GM19372 (cell line): Measurements from ENCODE around the gene TPM4.
A peak's percentile ranks its signal among the peaks of the same experiment; 100 is the strongest.
"Not testable (repeated sequence)": the region's sequence is repeated elsewhere in the genome, so short reads cannot be mapped to it uniquely, and the experiment has no call there.

Experiments used
- ATAC-seq: cut with Tn5 transposase; IDR thresholded peaks from one replicate; pipeline ENCODE4 v1.9.1; 2021; ENCODE audit warnings: mild to moderate bottlenecking, low read depth, moderate library complexity; ENCODE audit not compliant: unreplicated experiment

TPM4 gene

DNA sequence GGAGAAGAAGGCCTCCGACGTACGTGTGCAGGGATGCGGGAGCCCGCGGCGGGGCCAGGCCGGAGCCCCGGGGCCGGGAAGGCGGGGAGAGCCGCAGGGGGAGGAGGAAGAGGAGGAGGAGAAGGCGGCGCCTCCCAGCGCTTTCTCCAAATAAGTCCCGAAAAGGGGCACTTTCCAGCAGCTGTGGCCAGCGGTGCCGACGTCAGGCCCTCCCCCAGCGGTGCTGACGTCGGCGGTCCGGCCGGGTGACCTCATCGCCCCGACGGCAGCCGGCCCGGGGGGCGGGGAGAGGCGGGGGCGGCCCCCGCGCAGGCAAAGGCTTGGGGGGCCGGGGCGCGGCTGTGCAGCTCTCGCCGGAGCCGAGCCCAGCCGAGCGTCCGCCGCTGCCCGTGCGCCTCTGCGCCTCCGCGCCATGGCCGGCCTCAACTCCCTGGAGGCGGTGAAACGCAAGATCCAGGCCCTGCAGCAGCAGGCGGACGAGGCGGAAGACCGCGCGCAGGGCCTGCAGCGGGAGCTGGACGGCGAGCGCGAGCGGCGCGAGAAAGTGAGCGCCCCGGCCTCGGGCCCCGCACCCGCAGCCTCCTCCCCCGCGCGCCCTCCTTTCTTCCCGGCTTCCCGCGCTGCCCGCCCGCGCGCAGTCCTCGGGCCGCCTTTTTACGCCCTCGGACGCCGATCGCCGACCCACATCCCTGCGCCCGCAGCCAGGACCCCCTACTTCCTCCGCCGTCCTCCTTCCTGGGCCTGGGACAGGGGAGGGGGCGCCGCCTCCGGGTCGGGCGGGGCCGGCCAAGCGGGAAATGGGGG, at the start of gene TPM4:
Gene TPM4, plus strand, starts transcription at position 342 of the 804 bp plus-strand sequence. Its CDS starts 71 bp downstream, at position 413.
- peak; percentile 63 for ATAC-seq

- no peak for ATAC-seq
Observed at GRCh38 chr19:16026756-16027155, 49.5 kb upstream of the TPM4 start.

- ATAC-seq = no peak
Observed at GRCh38 chr19:16027528-16027927, 48.8 kb upstream of the TPM4 start.

- ATAC-seq = not testable (repeated sequence)
Observed at GRCh38 chr19:16030155-16030554, 46.1 kb upstream of the TPM4 start.

DNA sequence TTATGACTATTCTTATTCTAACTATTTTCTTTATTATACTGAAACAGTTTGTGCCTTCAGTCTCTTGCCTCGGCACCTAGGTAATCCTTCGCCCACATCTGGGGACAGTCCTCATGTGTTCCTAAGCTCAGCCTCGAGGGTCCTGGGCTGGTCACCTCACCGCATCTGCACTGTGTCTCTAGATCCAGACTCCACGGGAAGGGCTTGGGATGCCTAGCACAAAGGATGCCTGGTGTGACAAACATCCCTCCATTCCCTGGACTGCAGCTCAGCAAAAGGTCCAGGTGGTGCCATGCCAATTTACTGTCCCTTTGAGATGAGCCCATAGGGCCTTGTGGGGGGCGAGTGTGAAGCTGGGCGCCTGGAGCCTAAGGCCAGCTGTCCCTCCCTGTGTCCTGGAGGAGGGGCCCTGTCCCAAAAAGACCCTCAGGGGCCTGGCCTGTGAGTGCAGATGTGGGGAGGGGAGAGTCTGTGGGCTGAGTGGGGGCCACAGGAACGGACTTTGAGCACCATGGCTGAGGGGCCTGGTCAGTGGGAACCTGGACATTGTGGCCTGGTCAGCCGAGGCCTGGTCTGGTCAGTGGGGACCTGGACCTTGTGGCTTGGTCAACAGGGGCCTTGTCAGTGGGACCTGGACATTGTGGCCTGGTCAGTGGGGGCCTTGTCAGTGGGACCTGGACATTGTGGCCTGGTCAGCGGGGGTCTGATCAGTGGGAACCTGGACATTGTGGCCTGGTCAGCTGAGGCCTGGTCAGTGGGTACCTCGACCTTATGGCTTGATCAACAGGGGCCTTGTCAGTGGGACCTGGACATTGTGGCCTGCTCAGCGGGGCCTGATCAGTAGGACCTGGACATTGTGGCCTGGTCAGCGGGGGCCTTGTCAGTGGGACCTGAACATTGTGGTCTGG, 45.1 kb upstream of the TPM4 start:
- no peak for ATAC-seq

- no peak for ATAC-seq
Observed at GRCh38 chr19:16031872-16032200, 44.5 kb upstream of the TPM4 start.

DNA sequence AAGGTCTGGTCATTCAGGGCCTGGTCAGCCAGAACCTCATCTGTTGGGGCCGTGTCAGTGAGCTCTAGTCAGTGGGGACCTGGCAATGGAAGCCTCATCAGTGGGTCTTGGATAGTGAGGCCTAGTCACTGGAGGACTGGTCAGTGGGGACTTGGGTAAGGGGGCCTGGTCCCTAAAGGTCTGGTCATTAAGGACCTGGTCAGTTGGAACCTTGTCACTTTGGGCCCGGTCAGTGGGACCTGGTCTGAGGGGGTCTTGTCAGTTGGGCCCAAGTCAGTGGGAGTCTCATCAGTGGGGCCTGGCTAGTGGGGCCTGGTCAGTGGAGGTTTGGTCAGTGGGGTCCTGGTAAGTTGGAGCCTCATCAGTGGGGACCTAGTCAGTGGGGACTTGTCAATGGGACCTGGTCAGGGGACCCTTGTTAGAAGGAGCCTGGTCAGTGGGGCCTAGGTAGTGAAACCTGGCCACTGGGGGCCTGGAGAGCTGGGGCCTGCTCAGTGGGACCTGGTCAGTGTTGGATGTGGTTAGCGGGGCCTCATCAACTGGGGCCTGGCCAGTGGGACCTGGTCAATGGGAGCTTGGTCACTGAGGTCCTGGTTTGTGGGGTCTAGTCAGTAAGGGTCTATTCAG, 43.7 kb upstream of the TPM4 start:
- ATAC-seq = no peak

DNA sequence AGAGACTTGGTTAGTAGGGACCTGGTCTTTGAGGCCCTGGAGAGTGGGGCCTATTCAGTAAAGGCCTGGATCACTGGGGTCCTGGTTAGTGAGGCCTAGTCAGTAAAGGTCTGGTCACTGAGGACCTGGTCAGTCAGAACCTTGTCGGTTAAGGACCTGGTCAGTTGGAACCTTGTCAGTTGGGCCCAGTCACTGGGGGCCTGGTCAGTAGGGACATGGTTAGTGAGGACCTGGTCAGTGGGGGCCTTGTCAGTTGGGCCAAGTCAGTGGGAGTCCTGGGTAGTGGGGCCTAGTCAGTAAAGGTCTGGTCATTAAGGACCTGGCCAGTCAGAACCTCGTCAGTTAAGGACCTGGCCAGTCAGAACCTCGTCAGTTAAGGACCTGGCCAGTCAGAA, 43.2 kb upstream of the TPM4 start:
- ATAC-seq = no peak

GRCh38 chr19:16033721-16034120, 42.6 kb upstream of the TPM4 start:
- no peak for ATAC-seq

GRCh38 chr19:16034180-16034579, 42.1 kb upstream of the TPM4 start:
- no peak for ATAC-seq

GRCh38 chr19:16034958-16035560, 41.2 kb upstream of the TPM4 start:
- no peak for ATAC-seq

DNA sequence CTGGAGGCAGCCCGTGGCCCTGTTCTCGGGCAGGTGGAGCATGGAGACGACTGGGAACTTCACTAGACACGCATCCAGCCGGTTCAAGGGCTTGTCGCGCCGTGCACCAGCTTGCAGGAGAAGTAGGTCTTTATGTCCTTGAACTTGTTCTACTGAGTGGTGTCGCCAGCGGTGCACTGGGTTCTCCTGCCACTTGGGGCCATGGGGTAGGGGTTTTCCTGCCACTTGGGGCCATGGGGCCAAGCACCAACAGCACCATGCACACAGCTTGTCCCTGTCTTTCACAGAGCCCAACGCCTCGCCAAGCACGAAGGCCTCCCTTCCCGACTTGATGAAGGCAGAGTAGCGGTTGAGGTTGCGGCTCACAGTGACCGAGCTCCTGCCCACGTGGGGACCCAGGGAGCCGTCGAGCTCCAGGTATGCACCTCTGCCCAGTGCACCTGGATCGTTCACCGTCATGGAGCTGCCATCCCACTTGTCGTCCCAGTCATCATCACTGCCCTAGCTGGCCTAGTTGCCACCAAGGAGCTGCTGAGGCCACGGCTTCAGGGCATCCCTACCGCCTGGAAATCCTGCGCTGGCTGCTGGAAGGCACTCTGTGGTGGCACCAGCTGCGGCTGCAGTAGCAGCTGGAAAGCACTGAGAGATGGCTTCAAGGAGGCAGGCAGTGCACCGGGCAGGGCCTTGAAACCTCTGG, 40.5 kb upstream of the TPM4 start:
- no peak for ATAC-seq

GRCh38 chr19:16036397-16036925, 39.8 kb upstream of the TPM4 start:
- ATAC-seq = no peak

- ATAC-seq = no peak
Observed at GRCh38 chr19:16036941-16037340, 39.4 kb upstream of the TPM4 start.

GRCh38 chr19:16037424-16038195, 38.7 kb upstream of the TPM4 start:
- no peak for ATAC-seq

- no peak for ATAC-seq
Observed at GRCh38 chr19:16038196-16038695, 38.0 kb upstream of the TPM4 start.

- no peak for ATAC-seq
Observed at GRCh38 chr19:16039081-16039480, 37.2 kb upstream of the TPM4 start.

- no peak for ATAC-seq
Observed at GRCh38 chr19:16039545-16039944, 36.8 kb upstream of the TPM4 start.

GRCh38 chr19:16040642-16041041, 35.7 kb upstream of the TPM4 start:
- no peak for ATAC-seq
